Keratinocyte (primary cell): ENCODE results near the gene PRKD1. TPM values are rescaled to one million over a fixed set of nuclear protein-coding genes. Genes with fewer than 3 reads are reported as not detected.

ENCODE experiments used
- DNase-seq: peaks from one replicate; pipeline ENCODE4 v3.0.0-alpha.2; 2011; ENCODE audit warnings: low read depth, missing footprints, low spot score
- FAIRE-seq: peaks from 2 replicates; lab custom pipeline; 2011; peaks lifted over from hg19 to GRCh38; lab: Jason Lieb, UNC
- H2AFZ ChIP-seq: 2 replicates; pipeline ENCODE4 v1.6.0; 2012; ENCODE audit warnings: low read length, control low read depth, inconsistent platforms; ENCODE audit not compliant: control insufficient read depth
- H3K27ac ChIP-seq: 2 replicates; pipeline ENCODE4 v1.5.1; 2011; ENCODE audit warnings: low read length; ENCODE audit not compliant: control insufficient read depth, insufficient read depth
- H3K27me3 ChIP-seq: 3 replicates; pipeline ENCODE4 v1.6.0; 2011; ENCODE audit warnings: low read length; ENCODE audit not compliant: control insufficient read depth, insufficient read depth; ENCODE audit errors: extremely low read depth
- H3K36me3 ChIP-seq, 2 experiments: 2 replicates in 1 of 2; 3 replicates in 1 of 2; pipeline ENCODE4 v1.5.1; 2011; ENCODE audit warnings: low read length in 2 of 2, mild to moderate bottlenecking in 1 of 2; ENCODE audit not compliant: control insufficient read depth in 2 of 2, insufficient read depth in 2 of 2; ENCODE audit errors: extremely low read depth in 1 of 2
- H3K4me1 ChIP-seq: 3 replicates; pipeline ENCODE4 v1.5.1; 2011; ENCODE audit warnings: low read length; ENCODE audit not compliant: control insufficient read depth, insufficient read depth; ENCODE audit errors: extremely low read depth
- H3K4me2 ChIP-seq: 3 replicates; pipeline ENCODE4 v1.6.0; 2011; ENCODE audit warnings: low read depth, low read length; ENCODE audit not compliant: control insufficient read depth, insufficient read depth; ENCODE audit errors: extremely low read depth
- H3K4me3 ChIP-seq, 3 experiments: fragments of 200-600 bp in 1 of 3; sonication (generic) in 1 of 3; 2 replicates in 2 of 3; 3 replicates in 1 of 3; pipeline ENCODE4 v1.5.1; 2011 to 2016; ENCODE audit warnings: low read length in 3 of 3, mild to moderate bottlenecking in 3 of 3, control low read depth in 2 of 3, inconsistent platforms in 1 of 3, low read depth in 1 of 3, mixed read lengths in 1 of 3, mixed run types in 1 of 3, moderate library complexity in 1 of 3; ENCODE audit not compliant: control insufficient read depth in 2 of 3, insufficient read depth in 2 of 3; ENCODE audit errors: extremely low read depth in 1 of 3
- H3K79me2 ChIP-seq: 2 replicates; pipeline ENCODE4 v1.6.0; 2012; ENCODE audit warnings: low read length; ENCODE audit not compliant: control insufficient read depth, insufficient read depth
- H3K9ac ChIP-seq: 3 replicates; pipeline ENCODE4 v1.6.0; 2011; ENCODE audit warnings: low read length; ENCODE audit not compliant: control insufficient read depth, insufficient read depth; ENCODE audit errors: extremely low read depth
- H3K9me1 ChIP-seq: 3 replicates; pipeline ENCODE4 v1.6.0; 2011; ENCODE audit warnings: low read length; ENCODE audit not compliant: control insufficient read depth, insufficient read depth; ENCODE audit errors: extremely low read depth
- H3K9me3 ChIP-seq: 2 replicates; pipeline ENCODE4 v1.5.1; 2012; ENCODE audit warnings: low read depth, low read length; ENCODE audit not compliant: control insufficient read depth
- H4K20me1 ChIP-seq: 3 replicates; pipeline ENCODE4 v1.6.0; 2011; ENCODE audit warnings: low read length; ENCODE audit not compliant: control insufficient read depth, insufficient read depth; ENCODE audit errors: extremely low read depth
- CTCF ChIP-seq, 3 experiments: IDR thresholded peaks in 1 of 3; conservative IDR thresholded peaks in 1 of 3; optimal IDR thresholded peaks in 1 of 3; 2 replicates in 2 of 3; 3 replicates in 1 of 3; pipeline versions ENCODE3 to v1.5.1; 2011; ENCODE audit warnings: low read length in 3 of 3, mild to moderate bottlenecking in 3 of 3, moderate library complexity in 2 of 3, control low read depth in 1 of 3, inconsistent platforms in 1 of 3; ENCODE audit not compliant: insufficient read depth in 2 of 3; ENCODE audit errors: extremely low read depth in 1 of 3
- EZH2 ChIP-seq: IDR thresholded peaks from one replicate; pipeline ENCODE4 v1.6.1; 2012; ENCODE audit warnings: inconsistent platforms, mild to moderate bottlenecking, low read length, moderate library complexity
- dilution Hi-C: fragments of 300-500 bp; cut with MboI; formaldehyde crosslinking; loops from one replicate; pipeline ENCODE4 v1.7.0; 2020; ENCODE audit warnings: low sequenced_read_pairs; ENCODE audit not compliant: extremely low pct_ligation_motif_present
- polyA plus RNA-seq, 5 experiments: library from polyadenylated mRNA; depleted of rRNA in 3 of 5; stranded (reverse) in 3 of 5; stranded (forward) in 1 of 5; unstranded in 1 of 5; fragments of >200 nt; gene quantifications; 1 replicate in 1 of 5; 2 replicates in 3 of 5; 3 replicates in 1 of 5; pipeline versions ENCODE4 v1.2.1 to v1.2.3, GENCODE V29; 2011 to 2012; ENCODE audit warnings: missing spikeins in 2 of 5, low read depth in 1 of 5, low replicate concordance in 1 of 5

Gene PRKD1
- polyA plus RNA-seq, 1 donor (not counting 4 experiments of a cell fraction or from before 2014, with no cell fraction given), result 0.49 TPM

- Histone ChIP-seq H3K79me2 (no peaks in the 10 kb centered on the region), H3K27me3 (no peaks in the 10 kb centered on the region), H3K4me3 (no peak overlapping the region), H3K4me2 (no peak overlapping the region), H3K4me1 (no peaks in the 10 kb centered on the region), H4K20me1 (no peaks in the 10 kb centered on the region), H2AFZ (no peak overlapping the region), H3K36me3 (no peaks in the 10 kb centered on the region), H3K27ac (no peak overlapping the region), H3K9me1 (no peaks in the 10 kb centered on the region), H3K9me3 (no peaks in the 10 kb centered on the region), H3K9ac (no peak overlapping the region)
- no peak for TF ChIP-seq CTCF (optimal IDR thresholded peaks at IDR 0.05 in 1 of 3, IDR thresholded peaks at IDR 0.05 in 1 of 3, conservative IDR thresholded peaks at IDR 0.05 in 1 of 3; ENCODE audit: extremely low read depth in 1 of 3, insufficient read depth in 2 of 3, low read length in 3 of 3)
- no peak for TF ChIP-seq EZH2
- DNase-seq, result no peak
- dilution Hi-C loops, result no loop called here
- FAIRE-seq, result no peak
These were observed 297.0 kb downstream of the PRKD1 start for GRCh38 chr14:29630566-29631160.

GRCh38 chr14:29629839-29630238 lies 297.8 kb downstream of the PRKD1 start:
- TF ChIP-seq CTCF (optimal IDR thresholded peaks at IDR 0.05 in 1 of 3, IDR thresholded peaks at IDR 0.05 in 1 of 3, conservative IDR thresholded peaks at IDR 0.05 in 1 of 3; ENCODE audit: extremely low read depth in 1 of 3, insufficient read depth in 2 of 3, low read length in 3 of 3) (no peak), EZH2 (no peak)
- Histone ChIP-seq H3K9me3 (no peaks in the 10 kb centered on the region), H3K27ac (no peak overlapping the region), H3K27me3 (no peaks in the 10 kb centered on the region), H4K20me1 (no peaks in the 10 kb centered on the region), H3K79me2 (no peaks in the 10 kb centered on the region), H3K4me2 (no peak overlapping the region), H2AFZ (no peak overlapping the region), H3K9ac (no peak overlapping the region), H3K4me3 (no peak overlapping the region), H3K36me3 (no peaks in the 10 kb centered on the region), H3K9me1 (no peaks in the 10 kb centered on the region), H3K4me1 (no peaks in the 10 kb centered on the region)
- no peak for FAIRE-seq
- DNase-seq, result no peak
- dilution Hi-C loops, result no loop called here
